T-helper 1 cell (primary cell): Measurements from ENCODE around the gene PEX5L.
A peak's percentile ranks its signal among the peaks of the same experiment; 100 is the strongest.

Experiments
- DNase-seq, 5 donors: peaks; one replicate each; pipeline ENCODE4 v3.0.0-alpha.2; 2012 to 2020

PEX5L gene

DNA sequence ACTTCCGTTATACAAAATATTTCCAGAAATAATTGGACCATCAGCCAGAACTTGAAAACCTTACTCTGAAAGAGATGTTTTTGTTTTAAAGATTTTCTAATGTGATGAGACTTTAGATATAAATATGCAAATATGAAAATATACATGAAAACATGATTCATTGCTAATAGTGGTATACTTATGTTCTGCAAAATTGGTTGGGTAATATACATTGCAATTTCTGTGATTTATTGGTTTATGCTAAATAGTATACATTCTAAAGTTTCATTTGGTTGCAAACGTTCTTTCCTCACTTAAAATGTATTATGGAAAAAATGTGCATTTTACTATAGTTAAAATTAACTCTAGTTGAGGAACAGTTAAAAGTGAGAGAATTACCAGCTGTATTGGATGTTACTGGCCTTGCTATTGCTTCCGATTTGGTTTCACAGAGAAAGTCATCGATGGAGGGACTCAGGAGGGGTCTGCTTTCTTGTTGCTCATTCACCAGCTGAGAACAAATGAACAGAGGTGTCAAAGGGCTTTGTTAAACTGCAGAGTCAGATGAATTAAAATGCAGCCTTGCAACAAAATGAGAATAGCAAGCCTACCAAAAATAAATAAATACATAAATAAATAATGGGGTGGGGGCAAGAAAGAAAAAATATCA is 149.3 kb downstream of the PEX5L start:
- DNase-seq = no peak

- no peak for DNase-seq
Measured at GRCh38 chr3:179885950-179886349, 150.8 kb downstream of the PEX5L start.

DNA sequence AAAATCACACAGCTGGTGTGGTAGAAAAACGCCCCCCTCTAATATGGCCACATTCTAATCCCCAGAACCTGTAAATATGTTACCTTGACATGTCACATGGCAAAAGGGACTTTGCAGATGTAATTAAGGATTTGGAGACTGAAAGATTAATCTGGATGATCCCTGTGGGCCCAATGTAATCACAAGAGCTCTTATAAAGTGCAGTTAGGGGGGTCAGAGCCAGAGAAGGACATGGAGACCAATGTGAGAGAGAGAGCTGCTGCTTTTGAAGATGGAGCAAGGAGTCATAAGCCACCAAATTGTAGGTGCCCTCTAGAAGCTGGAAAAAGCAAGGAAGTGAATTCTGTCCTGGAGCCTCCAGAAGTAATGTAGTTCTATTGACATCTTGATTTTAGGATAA is 152.6 kb downstream of the PEX5L start:
- no peak for DNase-seq

GRCh38 chr3:179882292-179882691 is 154.4 kb downstream of the PEX5L start:
- no peak for DNase-seq

DNA sequence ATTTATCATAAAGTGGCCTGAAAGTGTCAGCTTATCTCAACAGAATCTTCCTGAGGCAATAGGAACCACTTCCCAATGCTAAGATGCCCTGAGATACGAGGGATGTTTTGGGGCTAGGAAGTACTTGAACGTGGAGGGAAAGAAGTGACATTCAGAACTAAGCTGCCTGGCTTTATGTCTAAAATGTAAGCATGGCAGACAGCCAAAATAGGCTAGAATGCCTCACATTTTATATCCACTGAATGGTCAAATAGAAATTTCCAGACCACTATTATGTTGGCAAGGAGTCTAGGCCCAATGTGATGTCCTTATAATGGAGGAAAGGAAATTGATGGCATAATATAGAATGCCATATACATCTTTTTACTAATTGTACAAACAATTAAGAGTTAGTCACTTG is 154.9 kb downstream of the PEX5L start:
- no peak for DNase-seq

DNA sequence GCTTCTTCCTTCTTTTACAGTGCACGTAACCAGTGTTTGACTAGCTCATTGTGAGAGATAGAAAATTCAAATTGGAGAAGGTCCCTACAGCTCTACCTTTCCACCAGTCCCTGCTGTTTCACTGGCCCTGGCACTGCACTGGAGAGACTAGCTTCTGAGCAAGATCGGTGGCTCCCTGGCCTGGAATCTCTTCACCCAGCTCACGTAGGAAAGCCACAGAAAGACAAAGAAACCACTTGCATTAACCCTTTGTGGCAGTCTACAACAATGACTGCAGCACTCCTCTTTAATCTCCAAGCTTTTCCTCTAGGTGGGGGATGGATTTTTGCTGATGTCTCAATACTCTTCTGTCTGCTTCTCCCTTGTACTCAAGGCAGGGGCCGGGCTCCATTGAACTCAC is 155.9 kb downstream of the PEX5L start:
- DNase-seq = no peak

GRCh38 chr3:179876440-179876839 is 160.3 kb downstream of the PEX5L start:
- DNase-seq = no peak

- DNase-seq = no peak
Measured at GRCh38 chr3:179872842-179873241, 163.9 kb downstream of the PEX5L start.

- DNase-seq = no peak
Measured at GRCh38 chr3:179871782-179872181, 165.0 kb downstream of the PEX5L start.

GRCh38 chr3:179868715-179869114 is 168.0 kb downstream of the PEX5L start:
- DNase-seq = no peak

DNA sequence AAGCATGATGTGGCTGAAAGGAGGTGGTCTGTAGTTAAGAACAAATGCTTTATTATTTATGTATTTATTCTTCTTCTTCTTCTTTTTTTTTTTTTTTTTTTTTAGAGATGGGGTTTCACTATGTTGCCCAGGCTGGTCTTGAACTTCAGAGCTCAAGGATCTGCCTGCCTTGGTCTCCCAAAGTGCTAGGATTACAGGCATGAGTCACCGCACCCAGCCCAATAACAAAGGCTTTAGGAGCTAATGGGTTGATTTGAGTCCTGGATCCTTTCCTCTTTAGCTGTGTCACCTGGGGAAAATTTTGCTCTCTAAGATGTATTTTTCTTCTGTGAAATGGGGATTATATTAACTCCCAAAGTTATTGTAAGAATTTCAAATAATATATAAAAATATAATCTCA is 168.8 kb downstream of the PEX5L start:
- DNase-seq = no peak

DNA sequence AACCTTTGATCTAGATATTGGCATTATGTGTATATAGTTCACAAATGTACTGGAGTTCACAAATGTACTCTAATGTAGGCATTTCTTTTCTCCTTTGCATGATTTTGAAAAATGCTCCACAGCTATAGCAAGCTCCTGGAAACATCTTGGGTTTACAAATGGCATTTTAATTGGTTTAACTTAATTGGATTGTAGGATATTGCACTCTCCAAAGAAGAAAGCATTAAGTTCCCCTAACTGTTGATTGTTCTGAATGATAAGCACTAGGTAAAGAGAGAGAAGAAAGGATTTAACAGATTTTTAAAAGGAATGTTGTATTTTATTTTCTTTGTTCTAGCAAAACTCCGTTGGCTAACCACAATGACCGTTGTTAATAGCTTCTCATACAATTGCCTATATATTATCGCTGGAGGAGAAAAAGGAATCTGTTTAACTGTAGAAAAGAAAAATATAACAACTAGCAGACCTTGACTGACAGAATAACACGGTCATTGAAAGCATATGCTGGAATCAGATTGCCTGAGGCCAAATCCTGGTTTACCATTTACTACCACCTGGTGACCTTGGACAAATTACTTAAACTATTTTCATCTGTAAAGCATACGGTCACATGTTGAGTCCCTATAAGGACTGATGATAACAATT is 170.8 kb downstream of the PEX5L start:
- DNase-seq = no peak

DNA sequence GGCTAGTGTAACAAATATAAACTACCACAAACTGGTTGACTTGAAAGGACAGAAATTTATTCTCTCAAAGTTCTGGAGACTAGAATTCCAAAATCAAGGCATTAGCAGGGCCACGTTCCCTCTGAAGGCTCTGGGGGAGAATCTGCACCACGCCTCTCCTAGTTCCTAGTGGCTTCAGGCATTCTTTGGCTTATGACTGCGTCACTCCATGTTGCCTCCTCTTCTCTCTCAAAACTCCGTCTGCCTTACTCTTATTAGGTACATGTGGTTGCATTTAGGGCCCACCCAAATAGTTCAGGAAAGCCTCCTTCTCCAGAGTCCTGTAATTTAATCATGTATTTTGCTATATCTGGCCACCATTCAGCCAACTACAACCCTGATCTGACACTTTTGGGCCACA is 174.8 kb downstream of the PEX5L start:
- no peak for DNase-seq

- DNase-seq = no peak
Measured at GRCh38 chr3:179861292-179861691, 175.4 kb downstream of the PEX5L start.

DNA sequence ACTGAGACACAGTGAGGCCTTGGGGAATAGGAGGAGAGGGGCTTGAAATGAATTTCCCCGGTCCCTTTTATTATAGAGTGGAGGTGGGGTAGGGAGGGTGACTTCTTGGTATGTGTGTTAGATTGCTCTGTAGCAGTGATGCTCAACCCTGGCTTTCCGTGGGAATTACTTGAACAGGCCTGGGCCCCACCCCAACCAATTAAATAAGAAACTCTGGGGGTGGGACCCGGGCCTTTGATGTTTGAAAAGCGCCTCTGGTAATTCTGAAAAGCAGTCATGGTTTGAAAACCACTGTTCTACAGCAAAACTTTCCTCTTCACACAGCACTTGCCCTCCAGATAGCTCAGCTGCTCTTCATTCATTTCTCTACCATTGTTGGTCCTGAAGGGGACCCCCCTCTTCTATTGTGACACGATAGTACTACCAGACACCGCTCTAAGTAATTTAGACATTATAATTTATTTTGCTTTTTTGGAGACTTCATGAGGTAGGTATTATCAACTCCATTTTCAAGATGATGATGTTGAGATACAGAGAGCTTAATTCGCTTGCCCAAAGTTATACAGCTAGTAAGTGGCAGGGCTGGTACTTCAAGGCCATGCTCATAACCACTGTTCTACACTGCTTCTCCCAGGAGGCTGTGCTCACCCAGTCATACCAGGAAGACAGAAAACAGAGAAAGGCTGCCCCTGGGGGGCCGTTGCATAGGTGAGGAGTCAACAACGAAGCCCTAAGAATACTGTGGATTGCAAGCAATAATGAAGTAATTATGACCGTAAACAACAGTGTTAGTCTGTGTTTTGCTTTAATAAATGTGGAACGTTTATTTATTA is 176.2 kb downstream of the PEX5L start:
- no peak for DNase-seq

DNA sequence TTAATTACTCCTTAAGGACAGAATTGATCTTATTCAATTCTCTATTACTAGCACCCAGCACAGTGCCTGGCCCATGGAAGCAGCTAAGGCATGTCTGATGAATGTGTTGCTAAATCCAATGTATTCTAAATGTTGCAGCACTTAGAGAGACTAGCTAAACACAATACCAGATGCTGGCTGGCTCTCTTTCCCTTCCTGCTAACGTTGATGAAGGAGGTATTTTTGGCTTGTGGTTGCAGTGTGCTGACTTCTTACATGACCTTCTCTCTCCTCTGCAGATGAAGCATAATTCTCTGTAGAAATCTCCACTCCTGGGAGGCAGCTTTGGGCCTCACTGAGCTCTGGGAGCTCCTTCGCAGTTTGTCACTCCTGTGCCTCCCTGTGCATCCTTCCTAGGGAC is 183.6 kb downstream of the PEX5L start:
- no peak for DNase-seq

DNA sequence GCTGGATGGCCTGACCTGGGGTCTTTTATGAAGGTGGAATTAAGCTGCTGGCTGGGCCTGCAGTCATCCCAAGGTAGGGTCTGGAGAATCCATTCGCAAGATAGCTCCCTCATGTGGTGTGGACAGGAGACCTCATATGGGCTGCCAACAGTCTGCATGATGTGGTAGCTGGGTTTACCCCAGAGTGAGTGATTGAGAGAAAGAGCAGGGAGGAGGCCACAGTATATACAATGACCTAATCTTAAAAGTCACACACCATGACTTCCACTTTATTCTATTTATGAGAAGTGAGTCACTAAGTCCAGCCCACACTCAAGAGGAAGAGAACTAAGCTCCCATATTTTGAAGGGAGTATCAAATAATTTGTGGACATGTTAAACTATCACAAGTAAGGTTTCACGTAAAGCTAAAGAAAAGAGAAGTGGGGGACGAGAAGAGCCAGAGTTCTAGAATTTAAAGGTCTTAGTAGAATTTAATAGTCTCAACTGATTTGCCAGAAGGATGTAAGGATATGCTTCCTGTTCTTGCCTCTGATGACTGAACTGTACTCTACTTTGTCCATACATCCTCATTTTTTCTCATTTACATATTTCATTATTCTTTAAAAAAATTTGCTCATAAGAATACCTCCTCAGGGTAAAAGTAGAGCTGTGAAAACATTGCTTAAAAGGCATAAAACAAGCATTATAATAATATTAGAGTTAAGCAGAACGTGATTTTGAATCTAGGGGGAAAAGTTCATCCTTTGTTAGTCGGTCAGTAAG is 184.4 kb downstream of the PEX5L start:
- peak in 1 of 5 donors; percentile 3 for DNase-seq

DNA sequence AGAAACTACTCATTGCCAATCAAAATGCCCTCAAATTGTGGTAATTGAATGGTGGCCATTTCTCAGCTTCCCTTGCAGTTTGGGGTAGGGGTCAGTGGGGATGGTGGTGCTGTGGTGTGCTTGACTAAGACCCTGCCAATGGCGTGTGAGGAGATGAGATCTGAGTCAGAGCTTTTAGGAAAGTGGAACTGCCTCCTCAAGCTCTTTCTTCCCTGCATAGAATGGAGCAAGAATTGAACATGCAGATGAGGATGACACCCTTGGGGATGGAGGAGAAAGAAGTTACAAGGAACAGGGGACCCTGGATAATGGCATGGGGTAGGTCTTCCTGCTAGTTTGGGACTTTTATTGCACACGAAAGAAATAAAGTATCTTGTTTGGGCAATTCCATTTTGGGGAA is 188.0 kb downstream of the PEX5L start:
- no peak for DNase-seq

DNA sequence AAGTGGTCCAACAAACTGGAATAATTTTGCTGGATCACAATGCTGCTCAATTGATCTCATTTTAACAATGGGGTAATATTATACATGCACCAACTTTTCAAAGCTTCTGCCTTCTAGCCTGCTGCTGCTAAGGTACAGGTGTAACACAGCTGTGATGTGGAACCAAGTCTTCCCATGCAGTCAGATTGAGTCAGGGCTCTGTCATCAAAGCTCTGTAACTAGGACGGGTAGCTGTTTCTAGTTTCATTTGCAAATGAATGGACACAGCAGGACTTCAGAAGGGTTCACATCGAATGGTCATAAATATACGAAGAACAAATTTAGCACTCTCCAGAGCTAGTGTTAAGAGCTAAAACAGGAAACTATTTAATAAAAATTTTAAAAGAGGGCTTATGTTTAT is 194.7 kb downstream of the PEX5L start:
- DNase-seq = no peak

- no peak for DNase-seq
Measured at GRCh38 chr3:179840985-179841384, 195.8 kb downstream of the PEX5L start.

- DNase-seq = no peak
Measured at GRCh38 chr3:179837374-179837773, 199.4 kb downstream of the PEX5L start.

GRCh38 chr3:179833294-179833693 is 203.4 kb downstream of the PEX5L start:
- no peak for DNase-seq

DNA sequence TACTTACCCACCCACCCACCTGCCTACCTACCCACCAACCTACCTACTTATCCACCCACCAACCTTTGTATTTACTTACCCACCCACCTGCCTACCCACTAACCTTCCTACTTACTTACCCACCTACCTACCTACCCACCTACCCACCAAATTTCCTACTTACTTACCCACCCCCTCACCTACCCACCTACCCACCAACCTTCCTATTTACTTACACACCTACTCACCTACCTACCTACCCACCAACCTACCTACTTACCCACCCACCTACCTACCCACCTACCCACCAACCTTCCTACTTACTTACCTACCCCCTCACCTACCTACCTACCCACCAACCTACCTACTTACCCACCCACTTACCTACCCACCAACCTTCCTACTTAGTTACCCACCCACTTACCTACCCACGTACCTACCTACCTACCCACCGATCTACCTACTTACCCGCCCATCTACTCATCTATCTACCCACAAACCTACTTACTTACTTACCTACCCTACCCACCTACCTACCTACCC is 204.3 kb downstream of the PEX5L start:
- DNase-seq = no peak
